Rectal smooth muscle tissue (tissue), 1 donor: ENCODE results near the gene PDE9A.

Source experiments
- H3K27ac ChIP-seq: one replicate; pipeline ENCODE4 v1.7.0; 2013; ENCODE audit warnings: low read depth, low read length, inconsistent platforms
- H3K27me3 ChIP-seq: one replicate; pipeline ENCODE4 v1.7.0; 2013; ENCODE audit warnings: low read length; ENCODE audit not compliant: control insufficient read depth, insufficient read depth
- H3K36me3 ChIP-seq: one replicate; pipeline ENCODE4 v1.7.0; 2013; ENCODE audit warnings: low read length; ENCODE audit not compliant: control insufficient read depth, insufficient read depth
- H3K4me1 ChIP-seq: one replicate; pipeline ENCODE4 v1.7.0; 2013; ENCODE audit warnings: low read length; ENCODE audit not compliant: control insufficient read depth, insufficient read depth
- H3K4me3 ChIP-seq: one replicate; pipeline ENCODE4 v1.7.0; 2013; ENCODE audit warnings: low read length
- H3K9ac ChIP-seq: one replicate; pipeline ENCODE4 v1.7.0; 2013; ENCODE audit warnings: low read length

Gene PDE9A

GRCh38 chr21:42755766-42756579 is 102.6 kb downstream of the PDE9A start:
- Histone ChIP-seq H3K9ac (no peak overlapping the region), H3K4me3 (no peak overlapping the region), H3K4me1 (peaks cover 11% of the 10 kb centered on the region), H3K27ac (no peak overlapping the region), H3K27me3 (no peaks in the 10 kb centered on the region), H3K36me3 (peaks cover 16% of the 10 kb centered on the region)

- Histone ChIP-seq H3K4me1 (peaks cover 9% of the 10 kb centered on the region), H3K36me3 (peaks cover 17% of the 10 kb centered on the region), H3K4me3 (no peak overlapping the region), H3K27me3 (no peaks in the 10 kb centered on the region), H3K27ac (no peak overlapping the region), H3K9ac (no peak overlapping the region)
These were observed 103.3 kb downstream of the PDE9A start for GRCh38 chr21:42756580-42757250.

GRCh38 chr21:42757422-42757821 is 104.0 kb downstream of the PDE9A start:
- no peak overlapping the region for H3K27ac ChIP-seq
- H3K36me3 ChIP-seq = peaks cover 23% of the 10 kb centered on the region
- H3K27me3 ChIP-seq = no peaks in the 10 kb centered on the region
- peaks cover 6% of the 10 kb centered on the region for H3K4me1 ChIP-seq
- H3K4me3 ChIP-seq = no peak overlapping the region
- H3K9ac ChIP-seq = no peak overlapping the region

- Histone ChIP-seq H3K27ac (no peak overlapping the region), H3K27me3 (no peaks in the 10 kb centered on the region), H3K4me3 (no peak overlapping the region), H3K4me1 (peaks cover 6% of the 10 kb centered on the region), H3K9ac (no peak overlapping the region), H3K36me3 (peaks cover 23% of the 10 kb centered on the region)
These were observed 104.6 kb downstream of the PDE9A start for GRCh38 chr21:42757826-42758655.

- no peaks in the 10 kb centered on the region for H3K27me3 ChIP-seq
- H3K4me1 ChIP-seq = peaks cover 6% of the 10 kb centered on the region
- peaks cover 20% of the 10 kb centered on the region for H3K36me3 ChIP-seq
- no peak overlapping the region for H3K4me3 ChIP-seq
- no peak overlapping the region for H3K9ac ChIP-seq
- H3K27ac ChIP-seq = no peak overlapping the region
These were observed 105.5 kb downstream of the PDE9A start for GRCh38 chr21:42758721-42759593.

- peaks cover 20% of the 10 kb centered on the region for H3K36me3 ChIP-seq
- no peak overlapping the region for H3K9ac ChIP-seq
These were observed 106.1 kb downstream of the PDE9A start for GRCh38 chr21:42759594-42759927.

GRCh38 chr21:42760361-42760950 is 107.0 kb downstream of the PDE9A start:
- no peaks in the 10 kb centered on the region for H3K27me3 ChIP-seq
- H3K36me3 ChIP-seq = peaks cover 20% of the 10 kb centered on the region
- peaks cover 6% of the 10 kb centered on the region for H3K4me1 ChIP-seq
- no peak overlapping the region for H3K27ac ChIP-seq
- no peak overlapping the region for H3K4me3 ChIP-seq
- no peak overlapping the region for H3K9ac ChIP-seq

More at GRCh38 chr21:42759594-42759927, 106.1 kb downstream of the PDE9A start:
- Histone ChIP-seq H3K4me1 (peaks cover 6% of the 10 kb centered on the region), H3K27me3 (no peaks in the 10 kb centered on the region), H3K27ac (no peak overlapping the region), H3K4me3 (no peak overlapping the region)

- Histone ChIP-seq H3K27me3 (no peaks in the 10 kb centered on the region), H3K27ac (no peak overlapping the region), H3K36me3 (peaks cover 20% of the 10 kb centered on the region)
These were observed 107.7 kb downstream of the PDE9A start for GRCh38 chr21:42760951-42761751.

GRCh38 chr21:42761776-42762335 is 108.4 kb downstream of the PDE9A start:
- H3K9ac ChIP-seq = no peak overlapping the region
- no peak overlapping the region for H3K4me3 ChIP-seq
- H3K36me3 ChIP-seq = peaks cover 14% of the 10 kb centered on the region
- no peak overlapping the region for H3K27ac ChIP-seq
- peaks cover 6% of the 10 kb centered on the region for H3K4me1 ChIP-seq
- H3K27me3 ChIP-seq = no peaks in the 10 kb centered on the region

More at GRCh38 chr21:42760951-42761751, 107.7 kb downstream of the PDE9A start:
- H3K4me1 ChIP-seq = peaks cover 6% of the 10 kb centered on the region
- no peak overlapping the region for H3K4me3 ChIP-seq
- H3K9ac ChIP-seq = no peak overlapping the region

- Histone ChIP-seq H3K27me3 (no peaks in the 10 kb centered on the region), H3K4me3 (no peak overlapping the region), H3K36me3 (peaks cover 15% of the 10 kb centered on the region), H3K9ac (no peak overlapping the region), H3K27ac (no peak overlapping the region), H3K4me1 (peaks cover 6% of the 10 kb centered on the region)
These were observed 110.4 kb downstream of the PDE9A start for GRCh38 chr21:42763581-42764442.
